Pancreas (tissue), 10 donors: Measurements from ENCODE around the gene PTPRS. TPM values are rescaled to one million over a fixed set of nuclear protein-coding genes. Genes with fewer than 3 reads are reported as not detected.

Source experiments
- ATAC-seq, 4 donors: fragments of 200-7000 bp; cut with Tn5 transposase; one replicate each; pipeline versions ENCODE4 v1.8.0 to v1.9.1; 2020; ENCODE audit warnings: mild to moderate bottlenecking in 4 of 4, moderate library complexity in 4 of 4
- DNase-seq, 6 donors: peaks; one replicate each; pipeline ENCODE4 v3.0.0-alpha.2; 2020
- FAIRE-seq: peaks from 2 replicates; lab custom pipeline; 2012; peaks lifted over from hg19 to GRCh38; lab: Jason Lieb, UNC
- H3K27ac ChIP-seq, 4 donors: fragments of 200-600 bp; sonication (generic); 1 replicate in 3 of 4; 2 replicates in 1 of 4; pipeline versions ENCODE4 v1.5.0 to v1.8.0; 2020
- H3K27me3 ChIP-seq, 4 donors: fragments of 200-600 bp; one replicate each; pipeline ENCODE4 v1.8.0; 2021
- H3K36me3 ChIP-seq, 3 donors: fragments of 200-600 bp; sonication (generic) in 1 of 3; one replicate each; pipeline versions ENCODE4 v1.5.0 to v1.8.0; 2020 to 2021
- H3K4me1 ChIP-seq, 3 donors: fragments of 200-600 bp; one replicate each; pipeline ENCODE4 v1.8.0; 2021
- H3K4me3 ChIP-seq, 4 donors: fragments of 200-600 bp; sonication (generic) in 2 of 4; one replicate each; pipeline versions ENCODE4 v1.5.0 to v1.8.0; 2020 to 2021
- H3K9me3 ChIP-seq, 4 donors: fragments of 200-600 bp; one replicate each; pipeline ENCODE4 v1.8.0; 2021
- WGBS, 2 donors: extraction: QIAGEN DNeasy Blood & Tissue Kit; methylation state at CpG; one replicate each; pipeline ENCODE4 v1.1.7; 2013; 5-methylcytosine and 5-hydroxymethylcytosine counted together
- intact Hi-C, 3 donors: fragments of 100-400 bp; cut with DNase I; formaldehyde crosslinking; loops; one replicate each; pipeline versions ENCODE4 v1.11.1 to v1.14.2; 2022
- polyA plus RNA-seq, 2 donors: library from polyadenylated mRNA; stranded (reverse); fragments of 200-250 nt; gene quantifications; one replicate each; pipeline ENCODE4 v1.2.3, GENCODE V29; 2013
- total RNA-seq, 6 donors: library from RNA; stranded (reverse); fragmentation: NEBNext Ultra II Directional in 4 of 6; extraction: Animal tissue kit (Norgen Biotek cat#: 25700) in 4 of 6; gene quantifications; one replicate each; pipeline versions ENCODE4 v1.2.1 to v1.2.4, GENCODE V29; 2021 to 2023
- TF ChIP-seq, protein P1 (sequence below), 4 donors: fragments of 200-600 bp; sonication (generic) in 3 of 4; IDR thresholded peaks; one replicate each; pipeline versions ENCODE4 v1.5.0 to v1.8.0; 2021; ENCODE audit warnings: antibody characterized with exemption in 4 of 4
- donor health status: healthy with polysubstance abuse.
- donor health status: DM: no; HTN: no; CAD: no; lungs with moderate emphysema.
- donor health status: DM: no; HTN: no; CAD: no.
- donor health status: control.
- donor health status: control.
- donor health status: Bipolar disorder and iron deficiency.
- donor health status: DM: yes; HTN: yes; CAD: no.
- donor health status: DM: no; HTN: no; CAD: no.
- donor health status: DM: no; HTN: no; CAD: no.
- donor health status: DM: yes; HTN: yes; CAD: no.

Gene PTPRS
- total and polyA plus RNA-seq, 8 donors: 14.8 to 91.2 (median 69.4) TPM

- no peak for DNase-seq
- no peaks in the 10 kb centered on the region for H3K27me3 ChIP-seq
- no peaks in the 10 kb centered on the region for H3K36me3 ChIP-seq
- FAIRE-seq: no peak
- TF ChIP-seq, protein P1, sequence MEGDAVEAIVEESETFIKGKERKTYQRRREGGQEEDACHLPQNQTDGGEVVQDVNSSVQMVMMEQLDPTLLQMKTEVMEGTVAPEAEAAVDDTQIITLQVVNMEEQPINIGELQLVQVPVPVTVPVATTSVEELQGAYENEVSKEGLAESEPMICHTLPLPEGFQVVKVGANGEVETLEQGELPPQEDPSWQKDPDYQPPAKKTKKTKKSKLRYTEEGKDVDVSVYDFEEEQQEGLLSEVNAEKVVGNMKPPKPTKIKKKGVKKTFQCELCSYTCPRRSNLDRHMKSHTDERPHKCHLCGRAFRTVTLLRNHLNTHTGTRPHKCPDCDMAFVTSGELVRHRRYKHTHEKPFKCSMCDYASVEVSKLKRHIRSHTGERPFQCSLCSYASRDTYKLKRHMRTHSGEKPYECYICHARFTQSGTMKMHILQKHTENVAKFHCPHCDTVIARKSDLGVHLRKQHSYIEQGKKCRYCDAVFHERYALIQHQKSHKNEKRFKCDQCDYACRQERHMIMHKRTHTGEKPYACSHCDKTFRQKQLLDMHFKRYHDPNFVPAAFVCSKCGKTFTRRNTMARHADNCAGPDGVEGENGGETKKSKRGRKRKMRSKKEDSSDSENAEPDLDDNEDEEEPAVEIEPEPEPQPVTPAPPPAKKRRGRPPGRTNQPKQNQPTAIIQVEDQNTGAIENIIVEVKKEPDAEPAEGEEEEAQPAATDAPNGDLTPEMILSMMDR (IDR thresholded peaks at IDR 0.05): no peak
- no peaks in the 10 kb centered on the region for H3K9me3 ChIP-seq
- H3K27ac ChIP-seq: no peak overlapping the region
- ATAC-seq: no peak
- no peak overlapping the region for H3K4me3 ChIP-seq
- no peaks in the 10 kb centered on the region for H3K4me1 ChIP-seq
- intact Hi-C loops: no loop called here
- WGBS, 2 donors: 62 to 63% methylated on average over 5 of the region's 5 CpGs
Measured at GRCh38 chr19:5355693-5356092, 15.1 kb upstream of the PTPRS start.

DNA sequence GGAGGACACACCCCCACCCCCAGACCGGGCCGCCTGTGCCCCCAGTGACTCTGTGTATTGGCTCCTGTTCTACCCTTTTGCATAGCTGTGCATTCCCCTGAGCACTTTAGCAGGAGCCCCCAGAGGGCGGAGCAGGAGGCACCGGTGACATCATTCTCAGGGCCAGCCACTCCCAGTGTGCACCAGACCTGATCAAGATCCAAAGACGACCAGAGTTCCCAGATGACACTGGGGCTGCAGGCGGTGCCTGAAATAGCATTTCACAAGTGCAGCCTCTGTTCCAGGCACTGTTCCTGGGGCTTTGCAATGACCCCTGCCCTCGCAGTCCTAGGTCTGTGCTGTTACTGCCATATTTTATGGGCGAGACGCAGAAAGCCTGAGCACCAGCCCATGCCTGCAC lies 14.5 kb upstream of the PTPRS start:
- Histone ChIP-seq H3K27me3 (no peaks in the 10 kb centered on the region), H3K9me3 (no peaks in the 10 kb centered on the region), H3K27ac (no peak overlapping the region), H3K36me3 (no peaks in the 10 kb centered on the region), H3K4me1 (no peaks in the 10 kb centered on the region), H3K4me3 (no peak overlapping the region)
- ATAC-seq (no peak), DNase-seq (no peak), FAIRE-seq (no peak)
- WGBS, 2 donors: 57 to 62% methylated on average over 9 of the region's 9 CpGs
- intact Hi-C loops: no loop called here
- TF ChIP-seq, protein P1 (IDR thresholded peaks at IDR 0.05): no peak

GRCh38 chr19:5354403-5354802 lies 13.8 kb upstream of the PTPRS start:
- 76 to 88% methylated on average over 4 of the region's 4 CpGs for WGBS, 2 donors
- H3K36me3 ChIP-seq: no peaks in the 10 kb centered on the region
- no peaks in the 10 kb centered on the region for H3K4me1 ChIP-seq
- FAIRE-seq (no peak), DNase-seq (no peak), ATAC-seq (no peak)
- TF ChIP-seq, protein P1 (IDR thresholded peaks at IDR 0.05): no peak
- H3K27me3 ChIP-seq: no peaks in the 10 kb centered on the region
- no peaks in the 10 kb centered on the region for H3K9me3 ChIP-seq
- H3K4me3 ChIP-seq: no peak overlapping the region
- intact Hi-C loops: no loop called here
- H3K27ac ChIP-seq: no peak overlapping the region

GRCh38 chr19:5352229-5352763 lies 11.7 kb upstream of the PTPRS start:
- no peak for FAIRE-seq
- Histone ChIP-seq H3K27me3 (no peaks in the 10 kb centered on the region), H3K4me1 (no peaks in the 10 kb centered on the region), H3K36me3 (no peaks in the 10 kb centered on the region), H3K27ac (no peak overlapping the region), H3K4me3 (no peak overlapping the region), H3K9me3 (no peaks in the 10 kb centered on the region)
- TF ChIP-seq, protein P1 (IDR thresholded peaks at IDR 0.05): no peak
- no peak for DNase-seq
- intact Hi-C loops: no loop called here
- 17 to 19% methylated on average over 8 of the region's 8 CpGs for WGBS, 2 donors
- ATAC-seq: no peak

DNA sequence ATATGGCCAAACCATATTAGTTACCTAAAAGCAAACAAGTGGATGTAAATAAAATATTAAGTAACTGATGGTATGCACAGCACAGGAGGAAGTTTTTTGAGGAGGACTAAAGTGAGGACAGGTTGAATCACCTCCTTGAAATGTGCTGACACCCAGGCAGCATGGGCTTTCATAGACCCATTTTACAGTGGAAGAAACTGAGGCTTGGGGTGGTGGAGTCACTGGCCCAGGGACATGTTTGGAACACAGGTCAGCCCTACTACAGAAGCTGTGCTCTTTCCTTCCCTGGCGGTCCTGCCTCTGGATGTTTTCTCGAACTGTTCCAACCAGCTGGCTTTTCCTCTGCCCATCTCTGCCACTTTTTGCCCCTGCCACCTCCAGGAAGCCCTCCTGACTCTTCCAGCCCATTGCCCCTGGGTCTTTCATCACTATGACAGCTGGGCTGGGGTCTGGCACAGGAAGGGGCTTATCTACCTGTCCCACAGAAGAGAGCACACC lies 11.2 kb upstream of the PTPRS start:
- Histone ChIP-seq H3K9me3 (no peaks in the 10 kb centered on the region), H3K27me3 (no peaks in the 10 kb centered on the region), H3K27ac (no peak overlapping the region), H3K4me3 (no peak overlapping the region), H3K4me1 (no peaks in the 10 kb centered on the region), H3K36me3 (no peaks in the 10 kb centered on the region)
- ATAC-seq (no peak), FAIRE-seq (no peak), DNase-seq (no peak)
- intact Hi-C loops: no loop called here
- TF ChIP-seq, protein P1 (IDR thresholded peaks at IDR 0.05): no peak
- 49 to 56% methylated on average over 2 of the region's 2 CpGs for WGBS, 2 donors
